OCI-LY7 (cell line): ENCODE results near the gene KCNK5. TPM values are rescaled to one million over a fixed set of nuclear protein-coding genes. Genes with fewer than 3 reads are reported as not detected.

ENCODE experiments used
- BruUV-seq: library from RNA; stranded (reverse); fragments of 400-500 nt; replicated peaks from 2 replicates; lab custom pipeline; 2021; lab: Mats Ljungman, UMichigan
- CTCF ChIA-PET: fragments of 300-600 bp; sonication (Branson Sonifier 250); formaldehyde crosslinking; loops from one replicate; lab custom pipeline; 2022; ENCODE audit warnings: antibody characterized with exemption; ENCODE audit not compliant: unreplicated experiment; lab: Charles Lee
- POLR2A ChIA-PET: fragments of 300-600 bp; sonication (Branson Sonifier 250); formaldehyde crosslinking; loops from one replicate; lab custom pipeline; 2022; ENCODE audit warnings: antibody characterized with exemption; lab: Charles Lee
- DNase-seq: peaks from one replicate; pipeline ENCODE4 v3.0.0-alpha.2; 2015; ENCODE audit warnings: low spot score
- H2AFZ ChIP-seq: fragments of 200-600 bp; sonication (generic), shearing (Covaris generic); 2 replicates; pipeline ENCODE4 v1.6.1; 2014; ENCODE audit warnings: mild to moderate bottlenecking, antibody characterized with exemption, low read length, moderate library complexity
- H3K27ac ChIP-seq: fragments of 200-600 bp; sonication (generic); 2 replicates; pipeline ENCODE4 v1.5.1; 2014; ENCODE audit warnings: mixed run types, low read depth, mild to moderate bottlenecking, moderate library complexity, low read length, inconsistent platforms; ENCODE audit not compliant: poor library complexity, severe bottlenecking
- H3K36me3 ChIP-seq: fragments of 200-600 bp; sonication (generic); 2 replicates; pipeline ENCODE4 v1.6.1; 2014; ENCODE audit warnings: mild to moderate bottlenecking, antibody characterized with exemption, low read length, moderate library complexity, mixed read lengths; ENCODE audit not compliant: insufficient read depth
- H3K4me1 ChIP-seq: fragments of 200-600 bp; sonication (generic); 2 replicates; pipeline ENCODE4 v1.5.1; 2014; ENCODE audit warnings: mild to moderate bottlenecking, low read length; ENCODE audit not compliant: insufficient read depth, poor library complexity, severe bottlenecking
- H3K4me2 ChIP-seq: fragments of 200-600 bp; sonication (generic); 2 replicates; pipeline ENCODE4 v1.6.1; 2014; ENCODE audit warnings: mild to moderate bottlenecking, low read length
- H3K4me3 ChIP-seq: fragments of 200-600 bp; sonication (generic); 2 replicates; pipeline ENCODE4 v1.5.1; 2014; ENCODE audit warnings: mild to moderate bottlenecking, low read depth, low read length; ENCODE audit not compliant: poor library complexity, severe bottlenecking
- H3K79me2 ChIP-seq: fragments of 200-600 bp; sonication (generic); 2 replicates; pipeline ENCODE4 v1.6.1; 2016; ENCODE audit warnings: low read depth, mild to moderate bottlenecking, low read length, moderate library complexity, mixed read lengths; ENCODE audit not compliant: insufficient read depth
- H3K9me2 ChIP-seq: fragments of 200-600 bp; sonication (generic); 2 replicates; pipeline ENCODE4 v1.6.1; 2016; ENCODE audit warnings: mild to moderate bottlenecking, low read length, mixed read lengths; ENCODE audit not compliant: insufficient read depth
- H3K9me3 ChIP-seq: fragments of 200-600 bp; sonication (generic); 2 replicates; pipeline ENCODE4 v1.6.1; 2014; ENCODE audit warnings: mild to moderate bottlenecking, mixed run types, low read length, mixed read lengths
- H4K20me1 ChIP-seq: fragments of 200-600 bp; sonication (generic); 2 replicates; pipeline ENCODE4 v1.6.1; 2014; ENCODE audit warnings: mild to moderate bottlenecking, antibody characterized with exemption, low read length, moderate library complexity, mixed read lengths; ENCODE audit not compliant: insufficient read depth
- CTCF ChIP-seq: fragments of 200-600 bp; sonication (generic); conservative IDR thresholded peaks from 2 replicates; pipeline ENCODE4 v1.5.1; 2014; ENCODE audit warnings: mild to moderate bottlenecking, antibody characterized with exemption, low read length, moderate library complexity, mixed read lengths
- EZH2phosphoT487 ChIP-seq: fragments of 200-600 bp; sonication (generic); IDR thresholded peaks from 2 replicates; pipeline ENCODE4 v1.6.1; 2018; ENCODE audit warnings: low read depth, borderline replicate concordance, mild to moderate bottlenecking, mixed run types, antibody characterized with exemption, low read length, moderate library complexity, mixed read lengths
- intact Hi-C: fragments of 100-400 bp; cut with micrococcal nuclease; formaldehyde crosslinking; loops from one replicate; pipeline ENCODE4 v1.10.0; 2022; ENCODE audit not compliant: unreplicated experiment
- total RNA-seq, 2 experiments: library from RNA; depleted of rRNA in 1 of 2; stranded (reverse); fragments of >200 nt in 1 of 2; shearing (Covaris generic) in 1 of 2; gene quantifications; 2 replicates each; pipeline ENCODE4 v1.2.3, GENCODE V29; 2014 to 2022

Gene KCNK5
- total RNA-seq, 2 experiments from 2014 or later: not detected

GRCh38 chr6:39181826-39182225, 47.4 kb downstream of the KCNK5 start:
- peaks cover 9% of the 10 kb centered on the region; the same call in 1 of the 2 replicates for H3K9me3 ChIP-seq
- CTCF ChIA-PET: no interaction called here
- H3K4me2 ChIP-seq: no peak overlapping the region
- H3K4me3 ChIP-seq: no peak overlapping the region
- H3K79me2 ChIP-seq: no peaks in the 10 kb centered on the region
- no peaks in the 10 kb centered on the region for H3K4me1 ChIP-seq
- no peak overlapping the region for H2AFZ ChIP-seq
- no peaks in the 10 kb centered on the region for H3K9me2 ChIP-seq
- intact Hi-C loops: no loop called here
- H4K20me1 ChIP-seq: no peaks in the 10 kb centered on the region; the same call in 1 of the 2 replicates
- BruUV-seq: no TSS peak
- no peaks in the 10 kb centered on the region for H3K36me3 ChIP-seq
- DNase-seq: no peak
- H3K27ac ChIP-seq: no peak overlapping the region
- POLR2A ChIA-PET: no interaction called here
- TF ChIP-seq CTCF (no peak), EZH2phosphoT487 (no peak)

- BruUV-seq: no TSS peak
- no peaks in the 10 kb centered on the region for H3K9me2 ChIP-seq
- H3K9me3 ChIP-seq: peaks cover 11% of the 10 kb centered on the region; the same call in 1 of the 2 replicates
- no peak overlapping the region for H3K27ac ChIP-seq
- no peaks in the 10 kb centered on the region for H3K4me1 ChIP-seq
- H3K79me2 ChIP-seq: no peaks in the 10 kb centered on the region
- no peaks in the 10 kb centered on the region; the same call in 1 of the 2 replicates for H4K20me1 ChIP-seq
- POLR2A ChIA-PET: no interaction called here
- no peak overlapping the region for H2AFZ ChIP-seq
- CTCF ChIA-PET: no interaction called here
- TF ChIP-seq EZH2phosphoT487: no peak
- no peak for TF ChIP-seq CTCF
- no peak overlapping the region for H3K4me2 ChIP-seq
- DNase-seq: no peak
- no peaks in the 10 kb centered on the region for H3K36me3 ChIP-seq
- intact Hi-C loops: no loop called here
- H3K4me3 ChIP-seq: no peak overlapping the region
Observed at GRCh38 chr6:39181333-39181732, 47.9 kb downstream of the KCNK5 start.

- H2AFZ ChIP-seq: no peak overlapping the region
- H4K20me1 ChIP-seq: no peaks in the 10 kb centered on the region; the same call in 1 of the 2 replicates
- DNase-seq: no peak
- no peak overlapping the region for H3K27ac ChIP-seq
- ChIA-PET CTCF (no interaction called here), POLR2A (interaction anchor here (0.7 kb wide), 1 partner anchor 42 kb away, joined by 3 read pairs; no protein-coding TSS in a partner anchor)
- H3K4me1 ChIP-seq: no peaks in the 10 kb centered on the region
- no peak for TF ChIP-seq CTCF
- no peak for TF ChIP-seq EZH2phosphoT487
- peaks cover 11% of the 10 kb centered on the region; the same call in 1 of the 2 replicates for H3K9me3 ChIP-seq
- no peaks in the 10 kb centered on the region for H3K9me2 ChIP-seq
- H3K4me2 ChIP-seq: no peak overlapping the region
- intact Hi-C loops: no loop called here
- H3K4me3 ChIP-seq: no peak overlapping the region
- H3K79me2 ChIP-seq: no peaks in the 10 kb centered on the region
- no TSS peak for BruUV-seq
- H3K36me3 ChIP-seq: no peaks in the 10 kb centered on the region
Observed at GRCh38 chr6:39178804-39179203, 50.5 kb downstream of the KCNK5 start.
